Body of pancreas (tissue), 4 donors: ENCODE measurements around the gene LEPROT. TPM values are rescaled to one million over a fixed set of nuclear protein-coding genes. Genes with fewer than 3 reads are reported as not detected.

Experiments
- ATAC-seq: fragments of 150-250 bp; one replicate; pipeline ENCODE4 v1.9.1; 2016
- DNase-seq, 4 donors: peaks; one replicate each; pipeline ENCODE4 v3.0.0-alpha.2; 2019
- H3K27ac ChIP-seq, 4 donors: fragments of 200-600 bp; sonication (generic); 1 replicate in 3 of 4; 2 replicates in 1 of 4; pipeline versions ENCODE4 v1.5.1 to v1.6.1; 2016 to 2019; ENCODE audit warnings: mild to moderate bottlenecking in 1 of 4, mixed read lengths in 1 of 4, moderate library complexity in 1 of 4
- H3K27me3 ChIP-seq, 2 donors: fragments of 200-600 bp; sonication (generic); one replicate each; pipeline ENCODE4 v1.6.0; 2016; ENCODE audit warnings: mild to moderate bottlenecking in 1 of 2
- H3K36me3 ChIP-seq, 2 donors: fragments of 200-600 bp; sonication (generic); replicated peaks in 1 of 2; 2 replicates each; pipeline ENCODE4 v1.5.1; 2016; ENCODE audit warnings: low read depth in 2 of 2; ENCODE audit not compliant: insufficient read depth in 1 of 2
- H3K4me1 ChIP-seq: fragments of 200-600 bp; sonication (generic); one replicate; pipeline ENCODE4 v1.6.0; 2016
- H3K4me3 ChIP-seq, 2 donors: fragments of 200-600 bp; sonication (generic); 1 replicate in 1 of 2; 2 replicates in 1 of 2; pipeline ENCODE4 v1.5.1; 2016 to 2019
- H3K9me3 ChIP-seq, 3 donors: fragments of 200-600 bp; sonication (generic); 1 replicate in 2 of 3; 2 replicates in 1 of 3; pipeline ENCODE4 v1.5.1; 2016
- CTCF ChIP-seq, 7 experiments: fragments of 450-650 bp in 4 of 7; fragments of 200-600 bp in 3 of 7; sonication (generic) in 3 of 7; IDR thresholded peaks; one replicate each; pipeline ENCODE4 v1.5.1; 2016 to 2019; ENCODE audit warnings: antibody characterized with exemption in 7 of 7
- POLR2A ChIP-seq, 3 donors: fragments of 450-650 bp; IDR thresholded peaks; one replicate each; pipeline ENCODE4 v1.6.1; 2016; ENCODE audit warnings: antibody characterized with exemption in 3 of 3, mild to moderate bottlenecking in 2 of 3
- WGBS, 2 donors: methylation state at CpG; one replicate each; pipeline ENCODE4 v1.1.5; 2017; 5-methylcytosine and 5-hydroxymethylcytosine counted together
- intact Hi-C: fragments of 100-400 bp; cut with DNase I; formaldehyde crosslinking; loops from one replicate; pipeline ENCODE4 v1.15.1; 2023
- total RNA-seq, 2 donors: library from RNA; depleted of rRNA; stranded (reverse); fragments of >200 nt; gene quantifications; one replicate each; pipeline ENCODE4 v1.1.0, GENCODE V29; 2016

Gene LEPROT
- total RNA-seq, 2 donors from 2014 or later: 22.7 to 47.7 TPM

GRCh38 chr1:65469889-65470340, 49.4 kb downstream of the LEPROT start:
- H3K36me3 ChIP-seq: no peaks in the 10 kb centered on the region
- no peaks in the 10 kb centered on the region for H3K9me3 ChIP-seq
- TF ChIP-seq CTCF (IDR thresholded peaks at IDR 0.05): no peak
- TF ChIP-seq POLR2A (IDR thresholded peaks at IDR 0.05): no peak
- DNase-seq (no peak), ATAC-seq (no peak)
- H3K4me1 ChIP-seq: peaks cover 46% of the 10 kb centered on the region
- H3K27ac ChIP-seq: no peak overlapping the region
- intact Hi-C loops: no loop called here
- no peak overlapping the region for H3K4me3 ChIP-seq
- no peaks in the 10 kb centered on the region for H3K27me3 ChIP-seq
- 63 to 71% methylated on average over 4 of the region's 4 CpGs for WGBS, 2 donors

DNA sequence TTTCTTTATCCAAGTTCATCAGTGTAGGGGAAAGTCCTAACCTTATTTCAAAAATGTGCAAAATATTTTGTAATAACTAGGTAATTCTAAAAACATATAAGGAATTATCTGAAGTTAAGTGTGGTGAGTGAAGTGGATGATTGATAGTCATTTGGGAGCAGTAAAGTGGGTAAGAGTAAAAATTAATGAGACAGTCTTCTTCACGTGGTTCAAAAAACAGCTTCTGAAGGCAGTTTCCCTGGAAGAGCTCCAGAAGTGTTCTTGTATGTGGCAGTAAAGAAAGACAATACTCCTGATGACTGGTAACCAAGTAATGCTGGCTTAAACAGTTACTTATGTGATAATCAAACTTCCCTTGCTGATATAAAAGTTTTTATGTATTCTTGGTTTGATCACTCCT, 50.3 kb downstream of the LEPROT start:
- DNase-seq (no peak), ATAC-seq (no peak)
- Histone ChIP-seq H3K36me3 (no peaks in the 10 kb centered on the region), H3K4me3 (no peak overlapping the region), H3K27me3 (no peaks in the 10 kb centered on the region), H3K27ac (peak overlapping the region in 1 of 4 donors; percentile 39), H3K4me1 (peaks cover 46% of the 10 kb centered on the region), H3K9me3 (no peaks in the 10 kb centered on the region)
- 10 to 21% methylated on average over 1 of the region's 1 CpG for WGBS, 2 donors
- no peak for TF ChIP-seq CTCF (IDR thresholded peaks at IDR 0.05)
- no peak for TF ChIP-seq POLR2A (IDR thresholded peaks at IDR 0.05)
- intact Hi-C loops: no loop called here

- peak overlapping the region in 1 of 4 donors; percentile 39 for H3K27ac ChIP-seq
- DNase-seq: no peak
- peak; percentile 34 for ATAC-seq
Measured at GRCh38 chr1:65471213-65471833, 50.9 kb downstream of the LEPROT start.

DNA sequence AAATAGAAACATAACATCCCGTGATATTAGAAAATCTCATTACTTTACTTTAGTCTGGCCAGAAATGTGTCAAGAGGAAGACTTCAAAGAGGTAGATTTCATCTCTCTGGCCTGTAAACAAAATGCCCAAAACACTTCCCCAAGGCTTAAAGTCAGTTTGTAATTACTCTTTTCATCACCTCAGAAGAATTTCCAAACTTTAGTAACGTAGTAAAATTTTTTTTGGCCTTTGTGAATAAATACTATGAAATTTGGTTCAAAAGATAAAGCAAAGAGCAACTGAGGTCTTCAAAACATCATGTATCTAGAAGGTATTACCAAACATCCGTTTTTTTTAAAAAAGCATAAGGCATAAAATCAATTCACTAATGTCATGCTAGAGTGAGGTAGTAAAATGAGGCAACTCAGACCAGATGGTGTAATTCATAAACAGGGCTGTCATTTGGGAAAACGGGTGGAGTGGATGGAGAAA, 51.4 kb downstream of the LEPROT start:
- DNase-seq: no peak
- no peak for TF ChIP-seq CTCF (IDR thresholded peaks at IDR 0.05)
- TF ChIP-seq POLR2A (IDR thresholded peaks at IDR 0.05): no peak
- peak overlapping the region in 1 of 4 donors; percentile 39 for H3K27ac ChIP-seq

More at GRCh38 chr1:65471213-65471833, 50.9 kb downstream of the LEPROT start:
- TF ChIP-seq CTCF (IDR thresholded peaks at IDR 0.05) (no peak), POLR2A (IDR thresholded peaks at IDR 0.05) (no peak)
- peaks cover 46% of the 10 kb centered on the region for H3K4me1 ChIP-seq
- WGBS, 2 donors: 10 to 21% methylated on average over 2 of the region's 2 CpGs
- H3K36me3 ChIP-seq: no peaks in the 10 kb centered on the region
- no peak overlapping the region for H3K4me3 ChIP-seq
- no peaks in the 10 kb centered on the region for H3K9me3 ChIP-seq
- intact Hi-C loops: no loop called here
- no peaks in the 10 kb centered on the region for H3K27me3 ChIP-seq

DNA sequence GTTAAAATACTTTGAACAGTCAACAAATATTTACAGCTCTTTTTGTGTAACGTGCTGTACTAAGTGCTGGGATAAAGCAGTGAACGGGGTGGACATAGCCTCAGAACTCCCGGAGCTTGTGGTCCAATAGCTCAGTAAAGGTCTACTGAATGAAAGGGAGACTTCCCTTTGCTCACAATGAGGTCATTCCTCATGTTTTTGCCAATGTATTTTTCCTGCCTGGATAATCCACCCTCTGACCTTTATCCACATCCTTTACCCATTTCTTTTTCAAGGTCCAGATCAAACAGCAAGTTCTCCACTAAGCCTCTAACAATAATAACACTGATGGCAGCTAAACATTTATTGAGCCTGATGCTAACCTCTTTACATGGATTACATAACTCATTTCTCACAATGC, 55.9 kb downstream of the LEPROT start:
- Histone ChIP-seq H3K4me3 (no peak overlapping the region), H3K27ac (no peak overlapping the region), H3K9me3 (no peaks in the 10 kb centered on the region), H3K27me3 (no peaks in the 10 kb centered on the region), H3K36me3 (no peaks in the 10 kb centered on the region), H3K4me1 (peaks cover 11% of the 10 kb centered on the region)
- no peak for TF ChIP-seq CTCF (IDR thresholded peaks at IDR 0.05)
- no peak for TF ChIP-seq POLR2A (IDR thresholded peaks at IDR 0.05)
- WGBS, 2 donors: 77 to 83% methylated on average over 3 of the region's 3 CpGs
- intact Hi-C loops: no loop called here
- DNase-seq: no peak
- ATAC-seq: no peak

More for the DNA sequence above, 51.4 kb downstream of the LEPROT start:
- no peak overlapping the region for H3K4me3 ChIP-seq
- no peaks in the 10 kb centered on the region for H3K36me3 ChIP-seq
- 61 to 70% methylated on average over 4 of the region's 4 CpGs for WGBS, 2 donors
- H3K9me3 ChIP-seq: no peaks in the 10 kb centered on the region
- intact Hi-C loops: no loop called here
- no peak for ATAC-seq
- H3K27me3 ChIP-seq: no peaks in the 10 kb centered on the region
- peaks cover 46% of the 10 kb centered on the region for H3K4me1 ChIP-seq
